ENCODE data around the gene NRG3.

NRG3 gene

DNA sequence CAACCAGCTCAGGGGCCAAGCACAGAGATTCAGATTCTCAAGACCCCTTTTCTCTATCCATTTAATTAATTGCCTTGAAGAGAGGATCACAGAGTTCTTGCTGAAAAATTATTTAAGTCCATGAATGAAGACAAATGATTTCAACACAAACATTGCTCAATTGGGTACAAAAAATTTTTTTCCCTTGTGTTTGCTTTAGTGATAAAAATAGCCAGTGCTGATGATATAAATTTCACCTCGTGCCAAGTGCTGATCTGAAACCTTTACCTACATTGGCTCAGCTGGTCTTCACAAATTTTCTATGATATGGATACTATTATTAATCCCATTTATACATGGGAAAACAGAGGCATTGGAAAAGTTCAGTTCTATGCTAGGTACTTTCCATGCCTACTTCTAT lies 377.1 kb downstream of the NRG3 start:
- no peaks in the 10 kb centered on the region for H3K27me3 Mint-ChIP-seq
- H3K27ac Mint-ChIP-seq: no peak overlapping the region
- no peak overlapping the region for H3K4me3 Mint-ChIP-seq
- ATAC-seq: no peak
- no peak for DNase-seq
- peaks cover 7% of the 10 kb centered on the region for H3K9me3 Mint-ChIP-seq
- H3K36me3 Mint-ChIP-seq (ENCODE audit: low read depth): no peaks in the 10 kb centered on the region
- H3K4me1 Mint-ChIP-seq: no peaks in the 10 kb centered on the region

DNA sequence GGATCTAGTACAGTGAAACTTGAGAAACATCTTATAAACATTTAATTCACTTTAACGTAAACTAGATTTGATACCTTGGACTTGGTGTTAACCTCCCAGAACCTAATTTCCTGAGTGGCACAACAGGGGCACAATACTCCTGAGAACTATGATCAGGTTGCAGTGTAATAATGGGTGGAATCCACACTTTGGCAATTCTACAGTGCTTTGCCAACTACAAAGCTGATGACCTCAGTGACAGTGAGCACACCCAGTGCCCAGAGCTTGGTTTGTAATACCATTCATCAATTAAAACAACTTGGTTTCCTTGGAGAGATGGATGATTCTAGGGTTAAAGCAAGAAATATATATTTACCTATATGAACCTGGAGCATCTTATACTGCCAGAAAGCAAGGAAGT lies 379.2 kb downstream of the NRG3 start:
- H3K27ac Mint-ChIP-seq: no peak overlapping the region
- no peaks in the 10 kb centered on the region for H3K36me3 Mint-ChIP-seq (ENCODE audit: low read depth)
- DNase-seq: no peak
- peaks cover 7% of the 10 kb centered on the region for H3K9me3 Mint-ChIP-seq
- no peaks in the 10 kb centered on the region for H3K4me1 Mint-ChIP-seq
- no peak for ATAC-seq
- no peak overlapping the region for H3K4me3 Mint-ChIP-seq
- H3K27me3 Mint-ChIP-seq: no peaks in the 10 kb centered on the region

DNA sequence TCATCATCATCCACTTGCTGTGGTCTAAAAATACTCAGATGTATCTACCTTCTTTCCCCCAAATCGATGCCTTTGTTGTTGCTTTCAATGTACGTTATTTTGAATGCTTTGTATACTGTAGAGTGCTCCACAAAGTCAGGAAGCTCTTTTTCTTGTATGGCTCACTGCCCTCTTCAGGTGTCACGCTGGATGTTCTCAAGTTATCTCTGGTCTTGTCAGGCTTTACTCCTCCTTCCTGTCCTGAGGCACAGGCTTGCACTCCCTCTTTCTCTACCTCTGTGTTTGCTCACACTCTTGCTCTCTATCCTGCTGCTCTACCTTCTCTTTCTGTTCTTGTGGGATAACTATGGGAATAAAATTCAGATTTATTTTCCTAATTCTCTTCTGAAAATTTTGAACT lies 381.3 kb downstream of the NRG3 start:
- H3K4me3 Mint-ChIP-seq: no peak overlapping the region
- DNase-seq: no peak
- no peak for ATAC-seq
- H3K27me3 Mint-ChIP-seq: no peaks in the 10 kb centered on the region
- H3K4me1 Mint-ChIP-seq: no peaks in the 10 kb centered on the region
- no peaks in the 10 kb centered on the region for H3K36me3 Mint-ChIP-seq (ENCODE audit: low read depth)
- peaks cover 7% of the 10 kb centered on the region for H3K9me3 Mint-ChIP-seq
- no peak overlapping the region for H3K27ac Mint-ChIP-seq

DNA sequence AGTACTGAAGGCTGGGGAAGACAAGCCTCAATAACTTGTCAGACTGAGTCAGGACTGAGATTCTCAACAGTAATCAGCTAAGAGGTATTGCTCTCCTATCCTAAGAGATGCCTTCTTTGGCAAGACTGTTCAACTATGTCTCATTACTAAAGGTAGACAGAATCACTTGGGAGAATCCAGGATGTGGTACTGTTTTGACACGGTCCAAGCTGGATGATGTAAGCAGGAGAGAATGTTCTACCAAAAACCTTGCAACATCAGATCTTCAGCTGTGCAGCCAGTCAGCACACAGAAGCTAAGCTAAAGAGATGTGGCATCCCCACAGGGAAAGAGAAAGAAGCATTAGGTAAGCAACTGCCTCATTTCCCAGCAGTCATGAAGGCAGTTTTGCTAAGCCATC lies 391.4 kb downstream of the NRG3 start:
- no peaks in the 10 kb centered on the region for H3K27me3 Mint-ChIP-seq
- H3K36me3 Mint-ChIP-seq (ENCODE audit: low read depth): no peaks in the 10 kb centered on the region
- ATAC-seq (no peak), DNase-seq (no peak)
- H3K27ac Mint-ChIP-seq: no peak overlapping the region
- H3K4me3 Mint-ChIP-seq: no peak overlapping the region
- H3K9me3 Mint-ChIP-seq: peaks cover 15% of the 10 kb centered on the region
- no peaks in the 10 kb centered on the region for H3K4me1 Mint-ChIP-seq

DNA sequence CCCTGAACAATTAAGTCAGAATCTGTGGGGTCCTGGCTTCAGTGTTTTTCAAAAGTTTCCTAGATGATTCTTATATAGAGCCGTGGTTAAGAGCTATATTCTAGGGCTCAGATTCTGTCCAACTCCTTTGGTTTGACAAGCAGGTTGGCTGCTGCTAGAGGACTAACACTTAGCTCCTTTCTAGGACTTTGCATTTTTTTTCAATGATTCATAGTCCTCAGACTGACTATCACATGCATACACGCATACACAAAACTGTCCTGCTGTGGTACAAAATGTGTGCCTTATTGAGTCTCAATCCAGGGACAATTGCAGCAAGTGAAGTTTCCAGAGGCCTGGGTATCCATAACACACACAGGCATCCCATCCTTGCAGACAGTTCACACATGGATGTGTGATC lies 392.0 kb downstream of the NRG3 start:
- no peak overlapping the region for H3K4me3 Mint-ChIP-seq
- H3K9me3 Mint-ChIP-seq: peaks cover 15% of the 10 kb centered on the region
- no peaks in the 10 kb centered on the region for H3K36me3 Mint-ChIP-seq (ENCODE audit: low read depth)
- H3K27ac Mint-ChIP-seq: no peak overlapping the region
- H3K27me3 Mint-ChIP-seq: no peaks in the 10 kb centered on the region
- no peaks in the 10 kb centered on the region for H3K4me1 Mint-ChIP-seq
- ATAC-seq (no peak), DNase-seq (no peak)

DNA sequence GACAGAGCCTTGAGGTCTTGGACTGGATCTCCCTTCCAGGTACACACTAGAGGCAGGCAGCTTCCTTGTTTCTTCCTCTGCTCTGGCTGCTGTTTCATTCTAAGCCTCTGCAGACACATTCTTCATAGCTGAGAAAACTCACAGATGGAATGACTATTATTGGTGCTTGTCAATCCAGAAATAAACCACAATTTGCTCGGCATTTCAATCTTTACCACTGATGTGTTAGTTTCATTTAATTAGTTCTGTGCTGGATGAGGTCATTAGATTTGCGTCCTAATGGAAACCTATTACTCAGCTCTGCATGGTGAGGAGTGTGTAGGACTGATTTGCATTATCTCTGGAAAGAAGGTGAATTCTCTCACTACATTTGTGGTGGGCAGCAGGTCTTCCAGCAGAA lies 392.5 kb downstream of the NRG3 start:
- DNase-seq (no peak), ATAC-seq (no peak)
- Mint-ChIP-seq H3K27ac (no peak overlapping the region), H3K36me3 (ENCODE audit: low read depth) (no peaks in the 10 kb centered on the region), H3K27me3 (no peaks in the 10 kb centered on the region), H3K4me1 (no peaks in the 10 kb centered on the region), H3K9me3 (peaks cover 15% of the 10 kb centered on the region), H3K4me3 (no peak overlapping the region)

DNA sequence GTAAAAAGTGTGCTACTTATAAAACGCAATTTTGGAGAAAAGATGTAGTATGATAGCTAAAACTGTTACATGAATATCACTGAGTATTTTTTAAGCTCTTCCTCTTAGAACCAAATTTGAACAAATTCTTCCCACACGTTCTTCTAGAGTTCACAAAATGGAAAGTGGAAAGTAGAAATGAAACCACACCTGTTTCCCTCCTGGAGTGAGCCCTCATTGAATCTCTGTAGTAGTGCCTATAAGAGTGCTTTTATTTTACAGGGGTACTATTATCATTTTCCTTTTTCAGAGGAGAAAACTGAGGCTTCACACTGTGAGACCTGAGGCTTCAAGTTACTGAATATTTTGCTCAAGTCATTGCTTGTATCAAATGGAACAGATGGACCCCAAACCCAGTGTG lies 393.0 kb downstream of the NRG3 start:
- no peaks in the 10 kb centered on the region for H3K27me3 Mint-ChIP-seq
- DNase-seq (no peak), ATAC-seq (no peak)
- no peaks in the 10 kb centered on the region for H3K36me3 Mint-ChIP-seq (ENCODE audit: low read depth)
- H3K9me3 Mint-ChIP-seq: peaks cover 15% of the 10 kb centered on the region
- H3K27ac Mint-ChIP-seq: no peak overlapping the region
- no peaks in the 10 kb centered on the region for H3K4me1 Mint-ChIP-seq
- no peak overlapping the region for H3K4me3 Mint-ChIP-seq

DNA sequence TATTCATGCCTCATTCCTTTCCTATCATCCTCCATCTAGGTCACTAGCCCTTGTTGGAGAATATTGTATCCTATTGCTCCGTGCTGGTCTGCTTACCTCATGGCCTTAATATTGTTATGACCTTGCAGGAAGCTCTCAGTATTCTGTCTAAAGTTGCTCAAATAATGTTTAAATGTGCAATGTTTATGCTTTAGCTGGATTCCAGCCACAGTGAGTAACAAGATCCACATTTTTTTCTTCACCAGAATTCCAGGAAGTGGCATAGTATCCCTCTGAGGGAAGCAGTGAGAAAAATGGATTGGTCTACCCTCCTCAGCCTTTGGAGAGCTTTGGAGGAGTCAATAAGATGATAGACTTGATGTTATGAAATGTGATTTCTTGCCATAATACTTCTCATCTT lies 402.6 kb downstream of the NRG3 start:
- H3K27me3 Mint-ChIP-seq: no peaks in the 10 kb centered on the region
- no peak for ATAC-seq
- no peak overlapping the region for H3K4me3 Mint-ChIP-seq
- no peaks in the 10 kb centered on the region for H3K4me1 Mint-ChIP-seq
- no peaks in the 10 kb centered on the region for H3K9me3 Mint-ChIP-seq
- no peak overlapping the region for H3K27ac Mint-ChIP-seq
- no peak for DNase-seq
- H3K36me3 Mint-ChIP-seq (ENCODE audit: low read depth): no peaks in the 10 kb centered on the region

DNA sequence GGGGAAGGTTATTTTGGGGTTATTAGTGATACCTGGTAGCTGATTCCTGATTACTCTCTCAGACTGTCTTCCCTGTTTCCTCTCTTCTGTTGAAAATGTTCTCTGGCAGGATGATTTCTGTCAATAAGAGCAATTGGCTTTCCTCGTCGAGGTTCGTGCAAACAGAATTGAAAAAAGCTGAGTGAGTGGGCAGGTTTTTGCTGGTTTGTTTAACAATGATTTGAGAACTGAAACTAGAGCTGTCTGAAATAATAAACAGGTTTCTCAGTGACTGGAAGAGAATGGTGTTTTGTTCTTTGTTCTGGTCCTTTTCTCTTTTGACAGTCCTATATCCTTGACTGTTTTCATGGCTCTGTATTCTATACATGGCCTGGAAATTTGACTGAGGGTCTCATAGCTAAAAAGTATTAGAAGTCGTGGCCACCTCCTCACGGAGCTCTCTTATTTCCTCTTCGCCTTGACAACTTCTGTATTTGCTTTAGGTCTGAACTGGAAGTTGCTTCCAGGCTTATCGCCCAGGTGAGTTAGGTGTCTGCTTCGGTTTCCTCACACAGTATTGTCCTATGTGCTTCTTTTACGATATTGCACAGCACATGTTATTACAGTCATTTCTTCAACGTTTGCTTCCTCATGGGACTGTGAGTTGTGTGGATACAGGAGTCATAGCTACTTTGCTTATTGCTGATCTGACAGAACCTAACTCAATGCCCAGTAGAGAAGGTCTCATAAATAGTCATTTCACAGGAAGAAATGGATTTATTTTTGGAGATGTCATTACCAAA lies 403.6 kb downstream of the NRG3 start:
- no peak for DNase-seq
- Mint-ChIP-seq H3K4me1 (no peaks in the 10 kb centered on the region), H3K36me3 (ENCODE audit: low read depth) (no peaks in the 10 kb centered on the region), H3K9me3 (peaks cover 4% of the 10 kb centered on the region), H3K27ac (no peak overlapping the region), H3K4me3 (no peak overlapping the region), H3K27me3 (no peaks in the 10 kb centered on the region)
- no peak for ATAC-seq

DNA sequence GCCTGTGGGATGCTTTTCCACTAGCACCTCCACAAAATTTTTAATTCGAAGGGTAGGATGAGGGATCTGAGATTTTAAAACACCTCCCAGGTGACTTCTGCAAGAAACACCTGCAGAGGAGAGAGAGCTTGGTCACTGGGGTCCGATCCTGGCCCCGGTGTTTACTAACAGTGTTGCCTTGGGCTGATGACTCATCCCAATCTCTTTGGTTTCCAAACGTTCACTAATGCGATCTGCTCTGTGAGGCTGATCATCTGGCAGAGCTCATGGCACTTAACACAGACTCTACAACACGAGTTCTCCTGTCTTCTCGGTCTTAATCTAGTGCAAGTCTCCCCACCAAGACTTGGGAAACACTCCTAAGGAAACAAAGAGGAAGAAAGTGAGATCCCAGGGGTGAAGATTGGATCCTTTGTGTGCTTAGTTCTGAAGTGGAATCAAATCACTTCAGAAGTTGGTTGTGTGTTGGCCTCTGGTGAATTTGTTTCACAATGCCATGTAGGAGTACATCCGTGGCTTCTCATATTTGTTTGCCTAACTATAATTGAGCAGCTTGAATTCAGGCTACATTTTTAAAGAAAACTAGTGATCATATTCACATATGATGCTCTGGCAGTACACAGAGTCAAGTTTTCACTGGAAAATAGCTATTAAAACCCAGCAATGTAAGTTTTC lies 407.9 kb downstream of the NRG3 start:
- ATAC-seq (no peak), DNase-seq (no peak)
- Mint-ChIP-seq H3K4me1 (no peaks in the 10 kb centered on the region), H3K4me3 (no peak overlapping the region), H3K27me3 (no peaks in the 10 kb centered on the region), H3K27ac (no peak overlapping the region), H3K9me3 (peaks cover 4% of the 10 kb centered on the region), H3K36me3 (ENCODE audit: low read depth) (no peaks in the 10 kb centered on the region)

DNA sequence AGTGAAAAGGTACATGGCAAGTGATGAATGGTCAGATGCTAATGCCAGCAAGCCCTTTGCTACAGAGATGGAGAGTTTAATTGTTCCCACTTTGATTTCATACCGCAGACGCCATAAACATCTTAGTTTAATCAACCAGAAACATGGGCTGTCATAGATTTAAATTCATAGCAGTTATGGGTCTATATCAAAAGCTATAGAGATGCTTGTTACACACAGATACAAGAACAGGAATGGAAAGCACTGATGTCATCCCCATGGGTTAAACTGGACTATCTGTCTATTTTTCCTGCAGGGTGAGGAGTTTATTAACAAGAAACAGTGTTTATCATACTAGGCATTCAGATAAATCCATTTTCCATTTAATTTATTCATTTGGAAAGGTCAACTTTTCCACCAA lies 409.2 kb downstream of the NRG3 start:
- DNase-seq: no peak
- Mint-ChIP-seq H3K4me1 (no peaks in the 10 kb centered on the region), H3K27me3 (no peaks in the 10 kb centered on the region), H3K27ac (no peak overlapping the region), H3K9me3 (peaks cover 4% of the 10 kb centered on the region), H3K36me3 (ENCODE audit: low read depth) (no peaks in the 10 kb centered on the region), H3K4me3 (no peak overlapping the region)
- ATAC-seq: no peak

DNA sequence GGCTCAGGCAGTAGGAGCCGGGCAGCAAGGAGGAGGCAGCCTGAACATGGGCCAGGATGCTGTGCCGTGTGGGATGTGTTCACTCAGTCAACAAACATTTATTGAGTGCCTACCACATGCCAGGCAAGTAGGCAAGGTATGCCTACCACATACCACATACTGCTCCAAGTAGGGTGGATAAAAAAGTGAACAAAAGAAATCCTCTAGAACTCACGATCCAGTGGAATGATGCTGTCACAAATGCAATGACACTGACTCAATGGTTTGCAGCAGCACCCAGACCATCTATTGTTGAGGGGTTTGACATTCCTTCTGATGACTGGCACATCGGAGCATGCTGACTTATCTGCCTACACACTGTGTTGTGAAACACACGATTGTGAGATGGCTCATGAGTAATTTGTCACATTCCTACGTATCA lies 413.5 kb downstream of the NRG3 start:
- DNase-seq: no peak
- no peaks in the 10 kb centered on the region for H3K36me3 Mint-ChIP-seq (ENCODE audit: low read depth)
- H3K27ac Mint-ChIP-seq: no peak overlapping the region
- H3K4me3 Mint-ChIP-seq: no peak overlapping the region
- no peaks in the 10 kb centered on the region for H3K9me3 Mint-ChIP-seq
- no peaks in the 10 kb centered on the region for H3K4me1 Mint-ChIP-seq
- no peak for ATAC-seq
- H3K27me3 Mint-ChIP-seq: no peaks in the 10 kb centered on the region

DNA sequence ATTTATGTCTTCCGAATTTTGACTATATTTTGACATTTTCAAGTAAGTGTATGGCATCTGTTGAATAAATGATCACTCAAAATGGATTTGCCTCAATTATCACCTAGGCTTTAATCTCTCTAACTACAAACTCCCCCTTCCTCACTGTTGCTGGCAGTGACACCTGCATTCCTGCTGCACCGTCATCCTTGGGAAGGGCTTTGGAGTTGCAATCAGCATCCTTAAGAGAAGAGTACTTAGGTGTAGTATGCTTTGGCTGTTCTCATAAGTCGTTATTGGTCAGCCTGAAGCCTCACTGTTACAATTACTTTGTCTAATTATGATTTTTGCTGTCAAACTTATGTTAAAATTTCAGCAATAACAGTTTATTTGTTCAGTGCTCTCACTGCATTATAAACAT lies 415.0 kb downstream of the NRG3 start:
- Mint-ChIP-seq H3K36me3 (ENCODE audit: low read depth) (no peaks in the 10 kb centered on the region), H3K27me3 (no peaks in the 10 kb centered on the region), H3K27ac (no peak overlapping the region), H3K4me1 (no peaks in the 10 kb centered on the region), H3K9me3 (no peaks in the 10 kb centered on the region), H3K4me3 (no peak overlapping the region)
- ATAC-seq (no peak), DNase-seq (no peak)

DNA sequence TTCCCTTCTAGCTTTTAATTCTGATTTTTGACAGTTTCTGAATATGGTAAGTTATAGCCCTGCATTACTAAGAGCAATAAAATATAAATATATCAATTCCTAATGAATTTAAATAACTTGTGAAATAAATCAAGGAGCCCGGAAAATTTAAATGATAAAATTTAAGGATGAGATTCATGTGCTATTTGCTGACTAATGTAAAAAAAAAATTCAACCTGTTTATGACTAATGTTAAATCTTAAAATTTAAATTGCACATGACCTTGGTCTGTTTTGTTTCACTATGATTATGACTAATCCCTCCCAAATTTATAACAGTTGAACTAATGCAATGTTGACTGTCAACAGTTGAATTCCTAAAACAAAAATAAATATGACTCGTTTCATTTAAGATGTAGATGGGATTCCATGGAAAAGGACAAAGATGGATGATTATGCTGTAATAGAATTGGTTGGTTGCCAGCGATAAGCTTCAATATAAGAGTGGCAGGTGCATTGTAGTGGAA lies 419.9 kb downstream of the NRG3 start:
- no peak for ATAC-seq
- H3K4me3 Mint-ChIP-seq: no peak overlapping the region
- H3K27ac Mint-ChIP-seq: no peak overlapping the region
- H3K9me3 Mint-ChIP-seq: peaks cover 6% of the 10 kb centered on the region
- H3K4me1 Mint-ChIP-seq: no peaks in the 10 kb centered on the region
- H3K36me3 Mint-ChIP-seq (ENCODE audit: low read depth): no peaks in the 10 kb centered on the region
- no peak for DNase-seq
- no peaks in the 10 kb centered on the region for H3K27me3 Mint-ChIP-seq

DNA sequence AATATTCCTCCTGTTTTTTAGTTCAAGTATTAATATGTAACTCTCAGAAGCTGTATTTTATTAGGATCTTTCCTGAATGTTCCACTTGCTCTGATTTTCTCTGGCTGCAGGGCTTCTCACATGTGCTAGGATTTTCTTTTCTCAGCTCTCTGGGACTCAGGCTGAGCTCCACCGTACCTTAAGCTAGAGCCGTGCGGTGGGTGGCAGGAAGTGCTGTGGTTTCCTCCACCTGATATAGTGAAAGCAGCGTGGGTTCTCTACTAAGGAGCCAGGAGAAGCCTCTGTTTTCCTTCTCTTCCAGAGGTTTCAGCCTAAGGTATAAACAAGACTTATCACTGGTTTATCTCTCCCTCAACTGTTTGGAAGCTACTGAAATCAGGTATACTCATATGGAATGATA lies 433.6 kb downstream of the NRG3 start:
- Mint-ChIP-seq H3K9me3 (no peaks in the 10 kb centered on the region), H3K4me3 (no peak overlapping the region), H3K27ac (no peak overlapping the region), H3K27me3 (no peaks in the 10 kb centered on the region), H3K4me1 (no peaks in the 10 kb centered on the region), H3K36me3 (ENCODE audit: low read depth) (no peaks in the 10 kb centered on the region)
- no peak for ATAC-seq
- no peak for DNase-seq
